SK-N-SH (cell line): ENCODE measurements around the gene ZMAT5.

Experiments
- EP300 ChIP-seq, 2 experiments: IDR thresholded peaks; 2 replicates each; pipeline versions ENCODE4 v1.4.0 to v1.6.1; 2012; ENCODE audit warnings: borderline replicate concordance in 1 of 2, low read depth in 1 of 2, low read length in 1 of 2
- EZH2phosphoT487 ChIP-seq: fragments of 200-600 bp; sonication (generic); IDR thresholded peaks from 2 replicates; pipeline ENCODE4 v1.6.1; 2017; ENCODE audit warnings: low read depth, mixed run types, mild to moderate bottlenecking, antibody characterized with exemption, moderate library complexity, borderline replicate concordance
- FOXJ3 ChIP-seq: sonication (generic); formaldehyde crosslinking; IDR thresholded peaks from 2 replicates; pipeline ENCODE4 v1.5.1; 2020; ENCODE audit warnings: mild to moderate bottlenecking, missing genetic modification reagents
- SMC3 ChIP-seq: IDR thresholded peaks from 2 replicates; pipeline ENCODE4 v1.6.1; 2012; ENCODE audit warnings: low read depth, low read length, improper control_type of control experiment
- TF ChIP-seq, protein P1 (sequence below): fragments of 200-600 bp; sonication (generic); IDR thresholded peaks from 2 replicates; pipeline ENCODE4 v1.6.1; 2017; ENCODE audit warnings: antibody characterized with exemption, mild to moderate bottlenecking, moderate library complexity
- TF ChIP-seq, protein P2 (sequence below): fragments of 150-350 bp; IDR thresholded peaks from 2 replicates; pipeline ENCODE4 v1.6.1; 2016; ENCODE audit warnings: mild to moderate bottlenecking, low read depth, low read length

DNA sequence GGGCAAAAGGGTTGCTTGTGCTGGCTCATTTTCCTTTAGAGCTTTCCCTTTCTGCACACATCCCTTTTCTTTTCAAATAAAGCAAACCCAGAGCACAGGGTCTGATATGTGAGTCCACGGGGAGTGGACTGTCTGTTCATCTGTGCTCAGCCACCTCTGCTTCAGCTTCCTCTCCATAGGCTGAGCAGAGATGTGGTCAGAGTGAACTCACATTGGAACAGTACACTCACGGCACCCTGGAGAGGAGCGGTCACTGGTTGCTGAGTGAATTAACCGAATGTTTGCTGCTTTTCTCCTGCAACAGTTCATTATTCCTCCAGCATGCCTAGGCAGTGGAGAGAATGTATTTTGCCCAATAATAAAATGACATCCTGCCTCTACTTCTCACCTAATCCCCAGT, 83.3 kb downstream of the ZMAT5 start:
- TF ChIP-seq, protein P1, sequence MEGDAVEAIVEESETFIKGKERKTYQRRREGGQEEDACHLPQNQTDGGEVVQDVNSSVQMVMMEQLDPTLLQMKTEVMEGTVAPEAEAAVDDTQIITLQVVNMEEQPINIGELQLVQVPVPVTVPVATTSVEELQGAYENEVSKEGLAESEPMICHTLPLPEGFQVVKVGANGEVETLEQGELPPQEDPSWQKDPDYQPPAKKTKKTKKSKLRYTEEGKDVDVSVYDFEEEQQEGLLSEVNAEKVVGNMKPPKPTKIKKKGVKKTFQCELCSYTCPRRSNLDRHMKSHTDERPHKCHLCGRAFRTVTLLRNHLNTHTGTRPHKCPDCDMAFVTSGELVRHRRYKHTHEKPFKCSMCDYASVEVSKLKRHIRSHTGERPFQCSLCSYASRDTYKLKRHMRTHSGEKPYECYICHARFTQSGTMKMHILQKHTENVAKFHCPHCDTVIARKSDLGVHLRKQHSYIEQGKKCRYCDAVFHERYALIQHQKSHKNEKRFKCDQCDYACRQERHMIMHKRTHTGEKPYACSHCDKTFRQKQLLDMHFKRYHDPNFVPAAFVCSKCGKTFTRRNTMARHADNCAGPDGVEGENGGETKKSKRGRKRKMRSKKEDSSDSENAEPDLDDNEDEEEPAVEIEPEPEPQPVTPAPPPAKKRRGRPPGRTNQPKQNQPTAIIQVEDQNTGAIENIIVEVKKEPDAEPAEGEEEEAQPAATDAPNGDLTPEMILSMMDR, result no peak
- TF ChIP-seq EP300 (IDR thresholded peaks at IDR 0.05; ENCODE audit: borderline replicate concordance in 1 of 2, low read depth in 1 of 2, low read length in 1 of 2) (no peak), SMC3 (no peak), EZH2phosphoT487 (no peak), FOXJ3 (no peak)
- TF ChIP-seq, protein P2, sequence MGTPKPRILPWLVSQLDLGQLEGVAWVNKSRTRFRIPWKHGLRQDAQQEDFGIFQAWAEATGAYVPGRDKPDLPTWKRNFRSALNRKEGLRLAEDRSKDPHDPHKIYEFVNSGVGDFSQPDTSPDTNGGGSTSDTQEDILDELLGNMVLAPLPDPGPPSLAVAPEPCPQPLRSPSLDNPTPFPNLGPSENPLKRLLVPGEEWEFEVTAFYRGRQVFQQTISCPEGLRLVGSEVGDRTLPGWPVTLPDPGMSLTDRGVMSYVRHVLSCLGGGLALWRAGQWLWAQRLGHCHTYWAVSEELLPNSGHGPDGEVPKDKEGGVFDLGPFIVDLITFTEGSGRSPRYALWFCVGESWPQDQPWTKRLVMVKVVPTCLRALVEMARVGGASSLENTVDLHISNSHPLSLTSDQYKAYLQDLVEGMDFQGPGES, result no peak
